NB4 (cell line): ENCODE data around the gene SUV39H2.
A peak's percentile ranks its signal among the peaks of the same experiment; 100 is the strongest.

Experiments used
- DNase-seq: peaks from one replicate; pipeline ENCODE4 v3.0.0; 2010; ENCODE audit warnings: low read depth
- H3K4me3 ChIP-seq: one replicate; pipeline ENCODE4 v1.5.1; 2011; ENCODE audit warnings: mild to moderate bottlenecking, low read depth, low read length, moderate library complexity
- CTCF ChIP-seq: IDR thresholded peaks from one replicate; pipeline ENCODE4 v1.5.1; 2012; ENCODE audit warnings: low read depth, low read length
- MAX ChIP-seq: IDR thresholded peaks from 2 replicates; pipeline ENCODE4 v1.6.1; 2011; ENCODE audit warnings: low read depth, low read length
- MYC ChIP-seq: IDR thresholded peaks from 2 replicates; pipeline ENCODE4 v1.6.1; 2011; ENCODE audit warnings: low read depth, low read length
- POLR2A ChIP-seq: IDR thresholded peaks from 2 replicates; pipeline ENCODE4 v1.6.1; 2011; ENCODE audit warnings: mild to moderate bottlenecking; ENCODE audit not compliant: insufficient read length; ENCODE audit errors: extremely low read depth

Gene SUV39H2, protein sequence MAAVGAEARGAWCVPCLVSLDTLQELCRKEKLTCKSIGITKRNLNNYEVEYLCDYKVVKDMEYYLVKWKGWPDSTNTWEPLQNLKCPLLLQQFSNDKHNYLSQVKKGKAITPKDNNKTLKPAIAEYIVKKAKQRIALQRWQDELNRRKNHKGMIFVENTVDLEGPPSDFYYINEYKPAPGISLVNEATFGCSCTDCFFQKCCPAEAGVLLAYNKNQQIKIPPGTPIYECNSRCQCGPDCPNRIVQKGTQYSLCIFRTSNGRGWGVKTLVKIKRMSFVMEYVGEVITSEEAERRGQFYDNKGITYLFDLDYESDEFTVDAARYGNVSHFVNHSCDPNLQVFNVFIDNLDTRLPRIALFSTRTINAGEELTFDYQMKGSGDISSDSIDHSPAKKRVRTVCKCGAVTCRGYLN

GRCh38 chr10:14878266-14879123 lies at the start of gene SUV39H2:
Gene SUV39H2 (plus strand): TSS chr10:14878866. CDS start chr10:14878889, 23 bp downstream.
- peak within 1 kb of the TSS; percentile 83 for H3K4me3 ChIP-seq
- TF ChIP-seq CTCF (no peak), MAX (peak; percentile 27; the same call in 1 of the 2 replicates), MYC (0 out of 2 replicates have a peak, but pooled peaks have one; percentile 44), POLR2A (peak; percentile 63)
- DNase-seq: peak; percentile 91

- no peak for TF ChIP-seq CTCF
- no peak for TF ChIP-seq MYC
- no peak for TF ChIP-seq POLR2A
- no peak for TF ChIP-seq MAX
- no peak for DNase-seq
- H3K4me3 ChIP-seq: no peak overlapping the region
Measured at GRCh38 chr10:14833106-14833505, 45.6 kb upstream of the SUV39H2 start.

DNA sequence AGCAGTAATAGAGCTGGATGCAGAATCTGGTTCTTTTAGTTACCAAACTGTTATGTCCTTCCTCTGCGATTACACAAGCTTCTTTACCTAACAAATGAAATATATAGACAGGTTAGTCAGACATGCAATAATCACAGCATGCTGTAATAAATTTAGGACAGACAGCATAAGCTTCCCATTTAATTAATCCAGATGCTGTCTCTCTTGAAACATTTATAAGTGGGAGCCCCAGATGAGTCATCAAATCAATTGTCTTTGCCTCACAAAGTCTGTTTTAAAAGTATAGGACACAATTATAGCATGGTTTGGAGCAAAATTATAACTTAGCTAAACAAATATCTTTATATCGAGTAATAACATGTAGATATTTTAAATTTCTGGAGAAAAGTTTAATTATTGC lies 42.5 kb upstream of the SUV39H2 start:
- DNase-seq: no peak
- no peak for TF ChIP-seq CTCF
- TF ChIP-seq MAX: no peak
- TF ChIP-seq MYC: no peak
- TF ChIP-seq POLR2A: no peak
- no peak overlapping the region for H3K4me3 ChIP-seq

DNA sequence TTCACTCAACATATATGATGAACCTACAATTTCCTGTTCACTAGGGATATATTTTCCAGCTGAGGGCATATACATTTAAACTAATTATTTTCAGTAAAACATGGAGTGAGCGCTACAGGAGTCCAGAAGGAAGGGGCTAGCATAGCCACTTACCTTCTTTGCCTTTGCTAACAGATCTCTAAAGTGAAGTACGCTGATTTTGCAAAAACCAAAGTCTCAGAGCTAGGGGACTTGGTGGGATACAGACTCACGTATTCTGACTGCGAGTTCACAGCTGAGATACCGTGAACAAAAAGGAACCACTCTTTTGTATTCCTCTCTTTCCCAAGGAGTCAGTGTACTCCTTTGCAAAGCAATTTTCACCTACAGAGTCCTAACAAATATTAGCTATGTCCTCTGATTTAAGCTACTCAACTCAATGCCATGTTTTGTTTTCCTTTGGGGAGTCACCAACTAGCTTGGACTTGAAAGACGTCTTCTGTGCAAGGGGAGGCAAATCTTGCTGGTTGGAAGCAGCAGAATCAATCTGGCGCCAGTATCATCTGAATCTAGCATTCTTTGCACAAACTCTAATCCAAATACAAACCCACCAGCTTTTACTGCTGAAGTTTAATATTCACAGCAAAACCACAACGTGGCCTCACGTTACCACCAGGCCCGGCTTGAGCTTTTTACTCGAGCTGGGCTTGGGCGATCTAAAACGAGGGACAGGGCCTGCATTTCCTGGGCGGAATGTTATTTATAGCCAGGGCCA lies 41.5 kb upstream of the SUV39H2 start:
- H3K4me3 ChIP-seq: peak overlapping the region; percentile 67
- DNase-seq: peak; percentile 1
- TF ChIP-seq MAX (no peak), MYC (no peak; the same call in 1 of the 2 replicates), POLR2A (no peak), CTCF (no peak)
